Measurements from ENCODE around the gene SSBP2.

SSBP2 gene

DNA sequence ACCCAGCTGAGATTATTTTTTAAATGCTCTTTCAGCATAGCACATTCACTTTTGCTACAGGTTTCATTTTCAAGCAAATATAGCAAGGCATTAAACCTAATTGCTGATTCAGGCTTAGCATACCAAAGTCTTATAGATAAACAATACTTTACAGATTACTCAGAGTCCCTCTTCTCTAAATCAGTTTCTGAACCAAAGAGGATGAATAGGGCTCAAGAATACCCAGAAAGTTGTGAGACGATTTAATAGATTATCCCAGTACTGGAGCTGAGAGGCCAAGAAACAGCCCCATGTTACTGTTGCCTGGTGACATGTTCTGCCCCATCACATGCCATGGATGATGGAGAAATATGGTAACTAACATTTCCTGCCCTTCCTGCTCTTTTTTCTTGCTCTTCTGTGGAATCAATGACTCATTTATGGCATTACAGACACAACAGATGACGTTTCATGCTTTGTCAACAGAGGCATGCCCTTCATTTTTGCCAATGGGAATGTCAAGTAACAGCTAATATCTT lies 18.1 kb upstream of the SSBP2 start:
- H3K27me3 ChIP-seq (ENCODE audit: insufficient read depth, poor library complexity, severe bottlenecking): no peaks in the 10 kb centered on the region
- no peak for DNase-seq (ENCODE audit: low spot score)
- H3K4me3 ChIP-seq (ENCODE audit: severe bottlenecking): no peak overlapping the region
- TF ChIP-seq CTCF (IDR thresholded peaks at IDR 0.05; ENCODE audit: poor library complexity, severe bottlenecking): no peak
- H3K36me3 ChIP-seq (ENCODE audit: low read depth): no peaks in the 10 kb centered on the region
- peaks cover 13% of the 10 kb centered on the region for H3K4me1 ChIP-seq (ENCODE audit: insufficient read depth, poor library complexity, severe bottlenecking)
- peak; percentile 91 for ATAC-seq (ENCODE audit: low read depth)
- peak overlapping the region; percentile 59 for H3K27ac ChIP-seq (ENCODE audit: poor library complexity, severe bottlenecking)
- no peaks in the 10 kb centered on the region for H3K9me3 ChIP-seq (ENCODE audit: severe bottlenecking)

- no peak for TF ChIP-seq CTCF (IDR thresholded peaks at IDR 0.05; ENCODE audit: poor library complexity, severe bottlenecking)
- H3K27me3 ChIP-seq (ENCODE audit: insufficient read depth, poor library complexity, severe bottlenecking): no peaks in the 10 kb centered on the region
- H3K4me3 ChIP-seq (ENCODE audit: severe bottlenecking): no peak overlapping the region
- ATAC-seq (ENCODE audit: low read depth) (no peak), DNase-seq (ENCODE audit: low spot score) (no peak)
- no peaks in the 10 kb centered on the region for H3K9me3 ChIP-seq (ENCODE audit: severe bottlenecking)
- no peak overlapping the region for H3K27ac ChIP-seq (ENCODE audit: poor library complexity, severe bottlenecking)
- no peaks in the 10 kb centered on the region for H3K36me3 ChIP-seq (ENCODE audit: low read depth)
- H3K4me1 ChIP-seq (ENCODE audit: insufficient read depth, poor library complexity, severe bottlenecking): peaks cover 13% of the 10 kb centered on the region
Observed at GRCh38 chr5:81767938-81768337, 17.0 kb upstream of the SSBP2 start.

- ATAC-seq (ENCODE audit: low read depth) (no peak), DNase-seq (ENCODE audit: low spot score) (no peak)
- H3K4me3 ChIP-seq (ENCODE audit: severe bottlenecking): no peak overlapping the region
- no peak overlapping the region for H3K27ac ChIP-seq (ENCODE audit: poor library complexity, severe bottlenecking)
- H3K27me3 ChIP-seq (ENCODE audit: insufficient read depth, poor library complexity, severe bottlenecking): no peaks in the 10 kb centered on the region
- H3K9me3 ChIP-seq (ENCODE audit: severe bottlenecking): no peaks in the 10 kb centered on the region
- H3K36me3 ChIP-seq (ENCODE audit: low read depth): no peaks in the 10 kb centered on the region
- no peak for TF ChIP-seq CTCF (IDR thresholded peaks at IDR 0.05; ENCODE audit: poor library complexity, severe bottlenecking)
- H3K4me1 ChIP-seq (ENCODE audit: insufficient read depth, poor library complexity, severe bottlenecking): peaks cover 13% of the 10 kb centered on the region
Observed at GRCh38 chr5:81767097-81767496, 16.2 kb upstream of the SSBP2 start.

GRCh38 chr5:81766611-81767010 lies 15.7 kb upstream of the SSBP2 start:
- no peak overlapping the region for H3K4me3 ChIP-seq (ENCODE audit: severe bottlenecking)
- no peaks in the 10 kb centered on the region for H3K27me3 ChIP-seq (ENCODE audit: insufficient read depth, poor library complexity, severe bottlenecking)
- no peak for TF ChIP-seq CTCF (IDR thresholded peaks at IDR 0.05; ENCODE audit: poor library complexity, severe bottlenecking)
- ATAC-seq (ENCODE audit: low read depth) (no peak), DNase-seq (ENCODE audit: low spot score) (no peak)
- H3K36me3 ChIP-seq (ENCODE audit: low read depth): no peaks in the 10 kb centered on the region
- no peak overlapping the region for H3K27ac ChIP-seq (ENCODE audit: poor library complexity, severe bottlenecking)
- no peaks in the 10 kb centered on the region for H3K9me3 ChIP-seq (ENCODE audit: severe bottlenecking)
- peaks cover 13% of the 10 kb centered on the region for H3K4me1 ChIP-seq (ENCODE audit: insufficient read depth, poor library complexity, severe bottlenecking)

GRCh38 chr5:81763294-81763928 lies 12.5 kb upstream of the SSBP2 start:
- Histone ChIP-seq H3K27me3 (ENCODE audit: insufficient read depth, poor library complexity, severe bottlenecking) (no peaks in the 10 kb centered on the region), H3K4me1 (ENCODE audit: insufficient read depth, poor library complexity, severe bottlenecking) (peaks cover 1% of the 10 kb centered on the region), H3K27ac (ENCODE audit: poor library complexity, severe bottlenecking) (no peak overlapping the region), H3K9me3 (ENCODE audit: severe bottlenecking) (no peaks in the 10 kb centered on the region), H3K4me3 (ENCODE audit: severe bottlenecking) (no peak overlapping the region), H3K36me3 (ENCODE audit: low read depth) (no peaks in the 10 kb centered on the region)
- no peak for ATAC-seq (ENCODE audit: low read depth)
- no peak for DNase-seq (ENCODE audit: low spot score)
- no peak for TF ChIP-seq CTCF (IDR thresholded peaks at IDR 0.05; ENCODE audit: poor library complexity, severe bottlenecking)

All from RWPE2 (cell line).